22Rv1 (cell line): ENCODE measurements around the gene FOXO1.

Source experiments
- ZFX ChIP-seq: fragments of 450-650 bp; IDR thresholded peaks from 2 replicates; pipeline ENCODE4 v1.6.1; 2017; ENCODE audit warnings: antibody characterized with exemption, borderline replicate concordance
- TF ChIP-seq, protein P1 (sequence below): fragments of 450-650 bp; IDR thresholded peaks from 2 replicates; pipeline ENCODE4 v1.5.1; 2017; ENCODE audit warnings: mild to moderate bottlenecking

DNA sequence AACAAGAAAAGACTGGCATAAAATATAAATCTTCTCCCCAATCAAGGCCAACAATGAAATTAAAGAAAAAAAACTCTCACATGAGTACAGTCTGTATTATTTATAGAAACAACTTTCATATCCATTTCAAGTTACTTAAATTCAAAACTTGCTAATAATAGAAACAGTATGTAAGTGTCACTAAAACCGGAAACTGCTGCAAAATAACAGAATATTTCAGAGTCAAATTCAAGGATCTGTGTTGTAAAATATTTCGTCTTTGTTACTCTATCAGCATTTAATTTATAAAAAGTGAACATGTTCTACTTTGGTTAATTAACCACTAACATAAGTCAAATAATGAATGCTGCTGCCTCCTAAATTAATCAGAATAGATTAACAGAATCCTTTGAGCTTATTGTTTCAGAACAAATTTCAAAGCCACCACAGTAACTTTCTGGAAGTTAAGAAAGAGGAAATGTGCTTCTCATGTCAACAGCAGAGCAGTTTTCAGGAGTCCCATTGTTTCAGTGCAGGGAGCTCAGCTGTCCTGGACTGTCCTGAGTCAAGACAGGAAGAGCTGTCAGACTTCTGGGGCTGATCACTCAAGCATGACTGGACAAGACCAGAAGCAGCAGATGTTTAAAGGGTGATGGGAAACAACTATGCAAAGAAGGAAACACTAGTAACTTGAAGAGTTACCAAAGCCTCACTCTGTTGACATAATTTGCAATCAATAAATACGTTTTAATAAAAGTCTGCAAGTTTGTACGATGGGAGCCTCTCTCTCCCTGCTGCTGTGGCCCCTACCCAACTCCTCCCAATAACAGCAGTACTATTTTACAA, 76.9 kb downstream of the FOXO1 start:
- TF ChIP-seq, protein P1, sequence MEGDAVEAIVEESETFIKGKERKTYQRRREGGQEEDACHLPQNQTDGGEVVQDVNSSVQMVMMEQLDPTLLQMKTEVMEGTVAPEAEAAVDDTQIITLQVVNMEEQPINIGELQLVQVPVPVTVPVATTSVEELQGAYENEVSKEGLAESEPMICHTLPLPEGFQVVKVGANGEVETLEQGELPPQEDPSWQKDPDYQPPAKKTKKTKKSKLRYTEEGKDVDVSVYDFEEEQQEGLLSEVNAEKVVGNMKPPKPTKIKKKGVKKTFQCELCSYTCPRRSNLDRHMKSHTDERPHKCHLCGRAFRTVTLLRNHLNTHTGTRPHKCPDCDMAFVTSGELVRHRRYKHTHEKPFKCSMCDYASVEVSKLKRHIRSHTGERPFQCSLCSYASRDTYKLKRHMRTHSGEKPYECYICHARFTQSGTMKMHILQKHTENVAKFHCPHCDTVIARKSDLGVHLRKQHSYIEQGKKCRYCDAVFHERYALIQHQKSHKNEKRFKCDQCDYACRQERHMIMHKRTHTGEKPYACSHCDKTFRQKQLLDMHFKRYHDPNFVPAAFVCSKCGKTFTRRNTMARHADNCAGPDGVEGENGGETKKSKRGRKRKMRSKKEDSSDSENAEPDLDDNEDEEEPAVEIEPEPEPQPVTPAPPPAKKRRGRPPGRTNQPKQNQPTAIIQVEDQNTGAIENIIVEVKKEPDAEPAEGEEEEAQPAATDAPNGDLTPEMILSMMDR: no peak
- no peak for TF ChIP-seq ZFX
